HCEC 1CT (cell line): ENCODE results near the gene TAS2R16.

Experiments used
- DNase-seq: peaks from one replicate; pipeline ENCODE4 v3.0.0-alpha.2; 2017

Gene TAS2R16

GRCh38 chr7:122995600-122995999 is at the start of gene TAS2R16:
Gene TAS2R16, minus strand, starts transcription at chr7:122995700. Its CDS starts 66 bp downstream, at chr7:122995634.
- no peak for DNase-seq

- DNase-seq, result no peak
Measured at GRCh38 chr7:123043642-123044041, 48.1 kb upstream of the TAS2R16 start.

GRCh38 chr7:123041101-123041500 is 45.6 kb upstream of the TAS2R16 start:
- DNase-seq, result no peak

- no peak for DNase-seq
Measured at GRCh38 chr7:123039269-123039668, 43.8 kb upstream of the TAS2R16 start.

GRCh38 chr7:123034106-123034505 is 38.6 kb upstream of the TAS2R16 start:
- no peak for DNase-seq

GRCh38 chr7:123030631-123031030 is 35.1 kb upstream of the TAS2R16 start:
- DNase-seq, result no peak

GRCh38 chr7:123028339-123028738 is 32.8 kb upstream of the TAS2R16 start:
- no peak for DNase-seq

GRCh38 chr7:123026251-123026650 is 30.8 kb upstream of the TAS2R16 start:
- DNase-seq, result no peak

- DNase-seq, result no peak
Measured at GRCh38 chr7:123024989-123025758, 29.7 kb upstream of the TAS2R16 start.

GRCh38 chr7:123023126-123023525 is 27.6 kb upstream of the TAS2R16 start:
- DNase-seq, result no peak

- no peak for DNase-seq
Measured at GRCh38 chr7:123022576-123022975, 27.1 kb upstream of the TAS2R16 start.

GRCh38 chr7:123012435-123012834 is 16.9 kb upstream of the TAS2R16 start:
- DNase-seq, result no peak

- DNase-seq, result no peak
Measured at GRCh38 chr7:123011766-123012369, 16.4 kb upstream of the TAS2R16 start.

GRCh38 chr7:123004931-123005330 is 9.4 kb upstream of the TAS2R16 start:
- DNase-seq, result no peak

GRCh38 chr7:123003539-123004126 is 8.1 kb upstream of the TAS2R16 start:
- no peak for DNase-seq

- DNase-seq, result no peak
Measured at GRCh38 chr7:122989577-122989976, 5.9 kb downstream of the TAS2R16 start.

GRCh38 chr7:122989041-122989440 is 6.5 kb downstream of the TAS2R16 start:
- DNase-seq, result no peak

- no peak for DNase-seq
Measured at GRCh38 chr7:122988333-122988732, 7.2 kb downstream of the TAS2R16 start.

- DNase-seq, result no peak
Measured at GRCh38 chr7:122987463-122987862, 8.0 kb downstream of the TAS2R16 start.

- no peak for DNase-seq
Measured at GRCh38 chr7:122984021-122984420, 11.5 kb downstream of the TAS2R16 start.

- no peak for DNase-seq
Measured at GRCh38 chr7:122983261-122983660, 12.2 kb downstream of the TAS2R16 start.

GRCh38 chr7:122975341-122975740 is 20.2 kb downstream of the TAS2R16 start:
- DNase-seq, result no peak

- no peak for DNase-seq
Measured at GRCh38 chr7:122974229-122974628, 21.3 kb downstream of the TAS2R16 start.

- DNase-seq, result no peak
Measured at GRCh38 chr7:122972056-122972455, 23.4 kb downstream of the TAS2R16 start.
